ENCODE data around the gene CDH22.
A peak's percentile ranks its signal among the peaks of the same experiment; 100 is the strongest.

Gene CDH22

GRCh38 chr20:46250772-46251171 lies 57.5 kb downstream of the CDH22 start:
- no peak overlapping the region for H4K91ac ChIP-seq (ENCODE audit: low read length)
- H3K9ac ChIP-seq (ENCODE audit: low read length): no peak overlapping the region
- no peaks in the 10 kb centered on the region for H3K4me1 ChIP-seq (ENCODE audit: control insufficient read depth, insufficient read depth, low read depth, low read length)
- no peaks in the 10 kb centered on the region for H3K79me1 ChIP-seq (replicated peaks; ENCODE audit: low read length, poor library complexity, severe bottlenecking)
- no peak overlapping the region for H3K4ac ChIP-seq (ENCODE audit: low read depth in 1 of 2, low read length in 2 of 2)
- H4K8ac ChIP-seq (ENCODE audit: low read length): no peak overlapping the region
- no peak overlapping the region for H2BK12ac ChIP-seq (ENCODE audit: low read length in 2 of 2)
- DNase-seq: no peak
- no peak overlapping the region for H3K18ac ChIP-seq (ENCODE audit: low read depth in 1 of 2, low read length in 2 of 2)
- no peaks in the 10 kb centered on the region for H3K9me3 ChIP-seq (ENCODE audit: control insufficient read depth, low read length)
- no peak overlapping the region for H3K4me2 ChIP-seq (ENCODE audit: low read length, poor library complexity, severe bottlenecking)
- H2BK5ac ChIP-seq (ENCODE audit: low read depth, low read length, poor library complexity, severe bottlenecking): no peak overlapping the region
- no peak overlapping the region for H2AFZ ChIP-seq (ENCODE audit: low read depth, low read length)
- H3K23ac ChIP-seq (ENCODE audit: low read length in 2 of 2): no peak overlapping the region
- H3K14ac ChIP-seq (ENCODE audit: low read length in 2 of 2): no peak overlapping the region
- no peaks in the 10 kb centered on the region for H3K36me3 ChIP-seq (ENCODE audit: control insufficient read depth in 1 of 2, insufficient read depth in 2 of 2, low read depth in 1 of 2, low read length in 2 of 2)
- WGBS: 17% methylated on average over 19 of the region's 19 CpGs
- no peak overlapping the region for H2BK120ac ChIP-seq (ENCODE audit: low read depth, low read length)
- no peak overlapping the region for H2BK15ac ChIP-seq (ENCODE audit: low read depth, poor library complexity, severe bottlenecking)
- no peak overlapping the region for H2AK5ac ChIP-seq (ENCODE audit: low read length, severe bottlenecking)
- peak overlapping the region in 1 of 2 experiments; percentile 7 for H3K4me3 ChIP-seq (ENCODE audit: insufficient read depth in 1 of 2, low read depth in 1 of 2, low read length in 2 of 2)
- no peak overlapping the region for H3K27ac ChIP-seq (ENCODE audit: low read length, poor library complexity, severe bottlenecking)
- H3K27me3 ChIP-seq (ENCODE audit: control insufficient read depth in 1 of 2, insufficient read depth in 1 of 2, low read length in 2 of 2): peaks cover 74 to 92% of the 10 kb centered on the region in 2 experiments

- Histone ChIP-seq H3K14ac (ENCODE audit: low read length in 2 of 2) (no peak overlapping the region), H3K9me3 (ENCODE audit: control insufficient read depth, low read length) (no peaks in the 10 kb centered on the region), H4K8ac (ENCODE audit: low read length) (no peak overlapping the region), H2BK5ac (ENCODE audit: low read depth, low read length, poor library complexity, severe bottlenecking) (no peak overlapping the region), H3K36me3 (ENCODE audit: control insufficient read depth in 1 of 2, insufficient read depth in 2 of 2, low read depth in 1 of 2, low read length in 2 of 2) (no peaks in the 10 kb centered on the region), H4K91ac (ENCODE audit: low read length) (no peak overlapping the region), H3K9ac (ENCODE audit: low read length) (no peak overlapping the region), H3K27me3 (ENCODE audit: control insufficient read depth in 1 of 2, insufficient read depth in 1 of 2, low read length in 2 of 2) (peaks cover 81 to 85% of the 10 kb centered on the region in 2 experiments), H3K27ac (ENCODE audit: low read length, poor library complexity, severe bottlenecking) (no peak overlapping the region), H3K4me1 (ENCODE audit: control insufficient read depth, insufficient read depth, low read depth, low read length) (no peaks in the 10 kb centered on the region), H3K4me2 (ENCODE audit: low read length, poor library complexity, severe bottlenecking) (no peak overlapping the region), H2BK120ac (ENCODE audit: low read depth, low read length) (no peak overlapping the region), H3K4ac (ENCODE audit: low read depth in 1 of 2, low read length in 2 of 2) (no peak overlapping the region), H3K23ac (ENCODE audit: low read length in 2 of 2) (no peak overlapping the region), H3K4me3 (ENCODE audit: insufficient read depth in 1 of 2, low read depth in 1 of 2, low read length in 2 of 2) (no peak overlapping the region), H2AK5ac (ENCODE audit: low read length, severe bottlenecking) (no peak overlapping the region), H2AFZ (ENCODE audit: low read depth, low read length) (no peak overlapping the region), H2BK15ac (ENCODE audit: low read depth, poor library complexity, severe bottlenecking) (no peak overlapping the region), H3K79me1 (replicated peaks; ENCODE audit: low read length, poor library complexity, severe bottlenecking) (no peaks in the 10 kb centered on the region), H3K18ac (ENCODE audit: low read depth in 1 of 2, low read length in 2 of 2) (no peak overlapping the region), H2BK12ac (ENCODE audit: low read length in 2 of 2) (no peak overlapping the region)
- WGBS: 69% methylated on average over 3 of the region's 3 CpGs
- DNase-seq: no peak
Observed at GRCh38 chr20:46249671-46250070, 58.6 kb downstream of the CDH22 start.

GRCh38 chr20:46246559-46246958 lies 61.7 kb downstream of the CDH22 start:
- H3K4me1 ChIP-seq (ENCODE audit: control insufficient read depth, insufficient read depth, low read depth, low read length): no peaks in the 10 kb centered on the region
- WGBS: 69% methylated on average over 23 of the region's 23 CpGs
- no peak overlapping the region for H3K4ac ChIP-seq (ENCODE audit: low read depth in 1 of 2, low read length in 2 of 2)
- no peaks in the 10 kb centered on the region for H3K36me3 ChIP-seq (ENCODE audit: control insufficient read depth in 1 of 2, insufficient read depth in 2 of 2, low read depth in 1 of 2, low read length in 2 of 2)
- DNase-seq: no peak
- no peak overlapping the region for H3K9ac ChIP-seq (ENCODE audit: low read length)
- H3K9me3 ChIP-seq (ENCODE audit: control insufficient read depth, low read length): no peaks in the 10 kb centered on the region
- peaks cover 54 to 56% of the 10 kb centered on the region in 2 experiments for H3K27me3 ChIP-seq (ENCODE audit: control insufficient read depth in 1 of 2, insufficient read depth in 1 of 2, low read length in 2 of 2)
- H3K4me3 ChIP-seq (ENCODE audit: insufficient read depth in 1 of 2, low read depth in 1 of 2, low read length in 2 of 2): no peak overlapping the region
- H2BK12ac ChIP-seq (ENCODE audit: low read length in 2 of 2): no peak overlapping the region
- H3K4me2 ChIP-seq (ENCODE audit: low read length, poor library complexity, severe bottlenecking): no peak overlapping the region
- H2BK120ac ChIP-seq (ENCODE audit: low read depth, low read length): no peak overlapping the region
- H2AFZ ChIP-seq (ENCODE audit: low read depth, low read length): no peak overlapping the region
- H4K91ac ChIP-seq (ENCODE audit: low read length): no peak overlapping the region
- H3K23ac ChIP-seq (ENCODE audit: low read length in 2 of 2): no peak overlapping the region
- H2BK5ac ChIP-seq (ENCODE audit: low read depth, low read length, poor library complexity, severe bottlenecking): no peak overlapping the region
- no peak overlapping the region for H2AK5ac ChIP-seq (ENCODE audit: low read length, severe bottlenecking)
- no peak overlapping the region for H4K8ac ChIP-seq (ENCODE audit: low read length)
- H2BK15ac ChIP-seq (ENCODE audit: low read depth, poor library complexity, severe bottlenecking): no peak overlapping the region
- H3K79me1 ChIP-seq (replicated peaks; ENCODE audit: low read length, poor library complexity, severe bottlenecking): no peaks in the 10 kb centered on the region
- H3K27ac ChIP-seq (ENCODE audit: low read length, poor library complexity, severe bottlenecking): no peak overlapping the region
- H3K14ac ChIP-seq (ENCODE audit: low read length in 2 of 2): no peak overlapping the region
- no peak overlapping the region for H3K18ac ChIP-seq (ENCODE audit: low read depth in 1 of 2, low read length in 2 of 2)

GRCh38 chr20:46243707-46244628 lies 64.3 kb downstream of the CDH22 start:
- 49% methylated on average over 8 of the region's 9 CpGs for WGBS
- H3K9me3 ChIP-seq (ENCODE audit: control insufficient read depth, low read length): no peaks in the 10 kb centered on the region

More at GRCh38 chr20:46243707-46244628, 64.3 kb downstream of the CDH22 start:
- H3K79me1 ChIP-seq (replicated peaks; ENCODE audit: low read length, poor library complexity, severe bottlenecking): no peaks in the 10 kb centered on the region
- no peak overlapping the region for H3K9ac ChIP-seq (ENCODE audit: low read length)
- no peak overlapping the region for H2BK12ac ChIP-seq (ENCODE audit: low read length in 2 of 2)
- no peak overlapping the region for H2AK5ac ChIP-seq (ENCODE audit: low read length, severe bottlenecking)
- H3K27ac ChIP-seq (ENCODE audit: low read length, poor library complexity, severe bottlenecking): no peak overlapping the region
- H3K18ac ChIP-seq (ENCODE audit: low read depth in 1 of 2, low read length in 2 of 2): no peak overlapping the region
- H3K23ac ChIP-seq (ENCODE audit: low read length in 2 of 2): no peak overlapping the region
- no peak overlapping the region for H3K4me2 ChIP-seq (ENCODE audit: low read length, poor library complexity, severe bottlenecking)
- no peak overlapping the region for H2BK15ac ChIP-seq (ENCODE audit: low read depth, poor library complexity, severe bottlenecking)
- no peak overlapping the region for H4K91ac ChIP-seq (ENCODE audit: low read length)
- H2BK5ac ChIP-seq (ENCODE audit: low read depth, low read length, poor library complexity, severe bottlenecking): no peak overlapping the region
- H3K4me3 ChIP-seq (ENCODE audit: insufficient read depth in 1 of 2, low read depth in 1 of 2, low read length in 2 of 2): no peak overlapping the region
- no peak overlapping the region for H3K4ac ChIP-seq (ENCODE audit: low read depth in 1 of 2, low read length in 2 of 2)
- no peak overlapping the region for H3K14ac ChIP-seq (ENCODE audit: low read length in 2 of 2)
- peaks cover 34 to 46% of the 10 kb centered on the region in 2 experiments for H3K27me3 ChIP-seq (ENCODE audit: control insufficient read depth in 1 of 2, insufficient read depth in 1 of 2, low read length in 2 of 2)
- H3K4me1 ChIP-seq (ENCODE audit: control insufficient read depth, insufficient read depth, low read depth, low read length): no peaks in the 10 kb centered on the region
- no peaks in the 10 kb centered on the region for H3K36me3 ChIP-seq (ENCODE audit: control insufficient read depth in 1 of 2, insufficient read depth in 2 of 2, low read depth in 1 of 2, low read length in 2 of 2)
- H2BK120ac ChIP-seq (ENCODE audit: low read depth, low read length): no peak overlapping the region
- H4K8ac ChIP-seq (ENCODE audit: low read length): no peak overlapping the region
- H2AFZ ChIP-seq (ENCODE audit: low read depth, low read length): no peak overlapping the region
- DNase-seq: no peak
